Measurements from ENCODE around the gene PRDX3. TPM values are rescaled to one million over a fixed set of nuclear protein-coding genes. Genes with fewer than 3 reads are reported as not detected.
A peak's percentile ranks its signal among the peaks of the same experiment; 100 is the strongest.
"Not testable (repeated sequence)": the region's sequence is repeated elsewhere in the genome, so short reads cannot be mapped to it uniquely, and the experiment has no call there.

PRDX3 gene
- total RNA-seq, 1 donor from 2014 or later, result 126 TPM

- DNase-seq (ENCODE audit: low spot score), result peak; percentile 43
Observed at GRCh38 chr10:119206603-119207365, 28.2 kb upstream of the PRDX3 start.

GRCh38 chr10:119205894-119206602, 27.4 kb upstream of the PRDX3 start:
- peak; percentile 56 for DNase-seq (ENCODE audit: low spot score)

GRCh38 chr10:119203006-119203405, 24.4 kb upstream of the PRDX3 start:
- no peak for DNase-seq (ENCODE audit: low spot score)

- DNase-seq (ENCODE audit: low spot score), result no peak
Observed at GRCh38 chr10:119201233-119201632, 22.6 kb upstream of the PRDX3 start.

- peak; percentile 67 for DNase-seq (ENCODE audit: low spot score)
Observed at GRCh38 chr10:119199231-119199992, 20.8 kb upstream of the PRDX3 start.

GRCh38 chr10:119198438-119198837, 19.8 kb upstream of the PRDX3 start:
- DNase-seq (ENCODE audit: low spot score), result no peak

- DNase-seq (ENCODE audit: low spot score), result no peak
Observed at GRCh38 chr10:119197921-119198320, 19.3 kb upstream of the PRDX3 start.

GRCh38 chr10:119191881-119192280, 13.3 kb upstream of the PRDX3 start:
- DNase-seq (ENCODE audit: low spot score), result no peak

GRCh38 chr10:119190954-119191785, 12.6 kb upstream of the PRDX3 start:
- no peak for DNase-seq (ENCODE audit: low spot score)

GRCh38 chr10:119190353-119190752, 11.7 kb upstream of the PRDX3 start:
- no peak for DNase-seq (ENCODE audit: low spot score)

- DNase-seq (ENCODE audit: low spot score), result no peak
Observed at GRCh38 chr10:119189811-119190282, 11.2 kb upstream of the PRDX3 start.

GRCh38 chr10:119183664-119184412, 5.2 kb upstream of the PRDX3 start:
- no peak for DNase-seq (ENCODE audit: low spot score)

GRCh38 chr10:119180850-119181400, 2.3 kb upstream of the PRDX3 start:
- DNase-seq (ENCODE audit: low spot score), result not testable (repeated sequence)

- DNase-seq (ENCODE audit: low spot score), result no peak
Observed at GRCh38 chr10:119177708-119178371, 772 bp downstream of the PRDX3 start.

GRCh38 chr10:119176166-119176565, 2.4 kb downstream of the PRDX3 start:
- no peak for DNase-seq (ENCODE audit: low spot score)

GRCh38 chr10:119174109-119174508, 4.5 kb downstream of the PRDX3 start:
- no peak for DNase-seq (ENCODE audit: low spot score)

GRCh38 chr10:119167041-119167440, 11.6 kb downstream of the PRDX3 start:
- DNase-seq (ENCODE audit: low spot score), result no peak

GRCh38 chr10:119166564-119166963, 12.0 kb downstream of the PRDX3 start:
- no peak for DNase-seq (ENCODE audit: low spot score)

GRCh38 chr10:119166118-119166500, 12.5 kb downstream of the PRDX3 start:
- DNase-seq (ENCODE audit: low spot score), result no peak

Data from mucosa of gallbladder (tissue), 1 donor.